GM12891 (cell line): ENCODE measurements around the gene SFMBT2.

ENCODE experiments used
- DNase-seq: peaks from one replicate; pipeline ENCODE4 v3.0.0; 2011; ENCODE audit warnings: low spot score; ENCODE audit not compliant: insufficient read length
- FAIRE-seq: peaks from 2 replicates; lab custom pipeline; 2011; peaks lifted over from hg19 to GRCh38; lab: Jason Lieb, UNC
- PAX5 ChIP-seq: IDR thresholded peaks from 2 replicates; pipeline ENCODE4 v1.6.1; 2011; ENCODE audit warnings: low read length, moderate library complexity, mild to moderate bottlenecking; ENCODE audit not compliant: insufficient read depth, severe bottlenecking
- POLR2A ChIP-seq: IDR thresholded peaks from 2 replicates; pipeline ENCODE4 v1.6.1; 2011; ENCODE audit warnings: low read depth, low read length, control low read depth
- POLR2AphosphoS5 ChIP-seq: IDR thresholded peaks from 2 replicates; pipeline ENCODE4 v1.6.1; 2011; ENCODE audit warnings: low read depth, low read length, control low read depth
- POU2F2 ChIP-seq: IDR thresholded peaks from 2 replicates; pipeline ENCODE4 v1.6.1; 2011; ENCODE audit warnings: low read depth, mild to moderate bottlenecking, control low read depth, low read length, moderate library complexity
- SPI1 ChIP-seq: IDR thresholded peaks from 2 replicates; pipeline ENCODE4 v1.6.1; 2011; ENCODE audit warnings: low read depth, low read length, control low read depth
- TAF1 ChIP-seq: IDR thresholded peaks from 2 replicates; pipeline ENCODE4 v1.6.1; 2011; ENCODE audit warnings: low read depth, low read length, control low read depth

SFMBT2 gene

GRCh38 chr10:7350541-7351195 is 60.2 kb downstream of the SFMBT2 start:
- TF ChIP-seq TAF1: no peak
- TF ChIP-seq POLR2AphosphoS5: no peak
- TF ChIP-seq SPI1: no peak
- TF ChIP-seq PAX5: no peak
- no peak for TF ChIP-seq POU2F2
- no peak for TF ChIP-seq POLR2A
- DNase-seq (no peak), FAIRE-seq (no peak)

DNA sequence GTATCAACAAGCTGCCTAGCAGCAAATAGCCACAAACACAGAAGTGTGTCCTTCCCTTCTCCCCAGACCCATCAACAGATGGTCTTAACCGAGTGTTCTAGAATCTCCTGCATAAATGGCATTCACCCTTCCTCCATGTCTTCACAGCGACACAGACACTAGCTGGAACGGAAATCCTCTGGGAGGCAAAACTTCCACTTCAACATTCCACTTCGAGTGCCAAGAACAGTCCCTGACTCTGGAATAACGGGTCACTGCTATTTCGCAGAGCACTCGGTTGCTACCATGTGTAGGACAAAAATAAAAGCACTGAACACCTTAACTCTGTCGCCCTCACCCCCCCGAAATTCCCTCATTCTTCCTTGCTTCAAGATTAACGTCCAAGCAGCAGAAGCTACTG is 65.1 kb downstream of the SFMBT2 start:
- FAIRE-seq (peak; percentile 48), DNase-seq (no peak)
- TF ChIP-seq SPI1: no peak

GRCh38 chr10:7343040-7343439 is 67.8 kb downstream of the SFMBT2 start:
- TF ChIP-seq POLR2AphosphoS5 (no peak), SPI1 (no peak)
- FAIRE-seq (peak; percentile 67), DNase-seq (no peak)

GRCh38 chr10:7340179-7340874 is 70.5 kb downstream of the SFMBT2 start:
- TF ChIP-seq TAF1 (no peak), POLR2A (no peak), POU2F2 (no peak), PAX5 (no peak), POLR2AphosphoS5 (no peak), SPI1 (no peak)
- DNase-seq: no peak
- FAIRE-seq: no peak

GRCh38 chr10:7339510-7339909 is 71.3 kb downstream of the SFMBT2 start:
- peak; percentile 26 for FAIRE-seq

GRCh38 chr10:7338469-7338868 is 72.4 kb downstream of the SFMBT2 start:
- FAIRE-seq (no peak), DNase-seq (no peak)
- TF ChIP-seq POU2F2: no peak
- no peak for TF ChIP-seq TAF1
- no peak for TF ChIP-seq POLR2AphosphoS5
- TF ChIP-seq PAX5: no peak
- TF ChIP-seq POLR2A: no peak
- TF ChIP-seq SPI1: no peak

More at GRCh38 chr10:7339510-7339909, 71.3 kb downstream of the SFMBT2 start:
- TF ChIP-seq PAX5 (no peak), TAF1 (no peak), SPI1 (no peak), POLR2AphosphoS5 (no peak), POU2F2 (no peak), POLR2A (no peak)
- no peak for DNase-seq

DNA sequence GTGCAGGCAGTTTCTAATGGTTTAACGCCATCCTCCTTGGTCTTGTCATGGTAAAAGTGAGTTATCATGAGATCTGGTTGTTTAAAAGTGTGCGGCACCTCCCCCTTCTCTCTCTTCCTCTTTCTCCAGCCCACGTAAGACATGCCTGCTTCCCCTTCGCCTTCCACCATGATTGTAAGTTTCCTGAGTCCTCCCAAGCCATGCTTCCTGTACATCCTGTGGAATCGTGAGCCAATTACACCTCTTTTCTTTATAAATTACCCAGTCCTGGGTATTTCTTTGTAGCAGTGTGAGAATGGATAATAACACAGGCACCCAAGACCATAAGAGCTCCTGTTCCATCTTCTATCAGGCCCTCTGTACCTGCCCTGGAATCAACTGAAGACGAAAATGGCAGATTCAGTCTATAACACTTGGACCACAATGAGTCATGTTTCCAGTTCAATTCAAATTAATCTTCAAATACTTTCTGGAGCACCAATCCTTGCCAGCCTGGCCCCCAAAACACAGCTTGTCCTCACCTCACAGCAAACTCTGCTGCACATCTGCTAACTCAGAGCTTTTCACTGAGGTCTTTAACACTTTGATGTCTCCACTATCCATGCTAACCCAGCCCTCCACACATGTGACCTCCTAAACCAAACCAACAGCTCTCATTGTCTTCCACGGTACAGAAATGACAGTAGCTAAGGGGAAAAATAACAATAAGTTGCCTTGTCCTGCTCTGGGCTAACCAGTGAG is 73.2 kb downstream of the SFMBT2 start:
- no peak for TF ChIP-seq PAX5
- TF ChIP-seq POU2F2: no peak
- TF ChIP-seq SPI1: peak; percentile 95
- no peak for TF ChIP-seq POLR2A
- TF ChIP-seq TAF1: no peak
- TF ChIP-seq POLR2AphosphoS5: no peak
- peak; percentile 34 for DNase-seq
- FAIRE-seq: peak; percentile 95

DNA sequence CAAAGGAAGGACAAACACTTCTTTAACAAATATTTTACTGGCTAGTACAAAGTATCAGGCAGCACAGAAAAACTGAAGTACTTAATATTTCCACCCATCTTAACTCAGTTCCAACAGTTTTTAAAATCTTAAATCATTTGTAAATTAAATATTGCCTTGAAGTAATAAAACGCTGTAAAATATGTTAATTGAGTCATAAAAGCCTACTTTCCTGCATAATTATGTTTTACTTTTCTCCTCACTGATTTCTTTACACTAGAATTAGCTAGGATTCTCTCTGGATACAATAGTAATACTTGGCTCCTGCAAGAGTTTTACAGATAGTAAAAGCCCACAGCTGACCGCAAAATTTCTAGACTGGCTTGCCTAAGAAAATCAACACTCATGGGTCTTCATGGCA is 74.9 kb downstream of the SFMBT2 start:
- TF ChIP-seq POLR2A (no peak), PAX5 (no peak), POLR2AphosphoS5 (no peak), TAF1 (no peak), POU2F2 (no peak), SPI1 (no peak)
- DNase-seq (no peak), FAIRE-seq (no peak)

- TF ChIP-seq TAF1 (no peak), POLR2A (no peak), POLR2AphosphoS5 (no peak), SPI1 (no peak), PAX5 (no peak), POU2F2 (no peak)
- DNase-seq (no peak), FAIRE-seq (no peak)
Observed at GRCh38 chr10:7334642-7334964, 76.2 kb downstream of the SFMBT2 start.

DNA sequence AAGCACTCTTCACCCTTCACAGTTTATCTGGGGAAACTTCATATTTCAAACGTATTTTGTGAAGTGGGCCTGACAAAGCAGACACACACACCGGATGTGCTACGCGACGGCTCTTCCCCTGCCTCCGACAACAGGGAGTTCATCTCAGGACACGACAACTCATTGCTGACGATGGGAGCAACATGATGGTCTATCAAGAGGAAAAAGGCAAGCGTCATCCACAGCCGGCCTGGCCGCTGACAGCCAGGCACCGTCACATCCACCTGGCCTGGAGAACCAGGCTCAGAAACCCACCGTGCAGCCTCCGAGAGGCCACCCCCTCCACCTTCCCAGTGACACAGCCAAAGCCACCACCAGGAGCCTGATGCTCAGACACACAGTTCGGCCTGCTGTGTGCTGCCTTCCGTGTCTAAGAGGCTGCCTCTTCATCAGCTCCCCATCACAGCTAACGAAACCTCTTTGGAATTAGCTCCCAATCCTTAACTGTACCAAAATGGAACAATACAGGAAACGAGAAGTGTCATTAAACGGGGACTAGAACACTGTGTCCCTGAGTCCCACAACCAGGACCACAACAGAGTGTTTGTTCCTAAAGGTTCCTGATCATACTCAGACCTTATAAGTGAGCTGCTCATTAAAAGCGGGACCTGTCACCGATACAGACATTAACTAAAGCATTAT is 76.7 kb downstream of the SFMBT2 start:
- no peak for FAIRE-seq
- TF ChIP-seq PAX5: no peak
- TF ChIP-seq POLR2AphosphoS5: no peak
- no peak for TF ChIP-seq POU2F2
- no peak for TF ChIP-seq TAF1
- TF ChIP-seq POLR2A: no peak
- no peak for TF ChIP-seq SPI1
- no peak for DNase-seq

DNA sequence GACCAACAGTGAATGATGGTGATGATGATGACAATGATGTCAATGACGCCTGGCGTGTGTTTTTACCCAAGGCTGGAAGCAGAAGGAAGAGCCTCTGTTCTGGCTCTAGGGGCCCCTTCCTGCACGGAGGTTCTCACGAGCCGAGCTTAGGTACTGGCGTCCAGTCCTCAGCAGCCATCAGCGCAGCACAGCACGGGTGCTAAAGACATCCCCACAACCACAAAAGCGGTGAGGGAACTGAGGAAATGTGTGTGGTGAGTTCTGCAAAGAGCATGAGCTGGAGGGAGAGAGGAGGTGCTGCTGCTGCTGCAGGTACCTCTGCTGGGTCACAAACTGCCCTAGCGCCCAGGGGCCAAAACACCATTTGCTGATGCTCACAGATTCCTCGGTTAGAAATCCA is 81.6 kb downstream of the SFMBT2 start:
- FAIRE-seq (no peak), DNase-seq (no peak)
- no peak for TF ChIP-seq TAF1
- no peak for TF ChIP-seq POU2F2
- no peak for TF ChIP-seq SPI1
- no peak for TF ChIP-seq PAX5
- no peak for TF ChIP-seq POLR2A
- TF ChIP-seq POLR2AphosphoS5: no peak
